GM12864 (cell line): ENCODE results near the gene PGBD4.

Experiments
- DNase-seq: peaks from one replicate; pipeline ENCODE4 v3.0.0-alpha.2; 2011; ENCODE audit warnings: low read depth
- H3K4me3 ChIP-seq: 2 replicates; pipeline ENCODE4 v1.5.1; 2011; ENCODE audit warnings: mild to moderate bottlenecking, low read depth, low read length, control low read depth
- CTCF ChIP-seq: IDR thresholded peaks from 2 replicates; pipeline ENCODE4 v1.5.1; 2011; ENCODE audit warnings: low read depth, mild to moderate bottlenecking, moderate library complexity, low read length, control low read depth, inconsistent platforms; ENCODE audit errors: missing control alignments

PGBD4 gene

GRCh38 chr15:34122771-34123183 is 20.9 kb downstream of the PGBD4 start:
- no peak for DNase-seq
- no peak overlapping the region for H3K4me3 ChIP-seq
- no peak for TF ChIP-seq CTCF

DNA sequence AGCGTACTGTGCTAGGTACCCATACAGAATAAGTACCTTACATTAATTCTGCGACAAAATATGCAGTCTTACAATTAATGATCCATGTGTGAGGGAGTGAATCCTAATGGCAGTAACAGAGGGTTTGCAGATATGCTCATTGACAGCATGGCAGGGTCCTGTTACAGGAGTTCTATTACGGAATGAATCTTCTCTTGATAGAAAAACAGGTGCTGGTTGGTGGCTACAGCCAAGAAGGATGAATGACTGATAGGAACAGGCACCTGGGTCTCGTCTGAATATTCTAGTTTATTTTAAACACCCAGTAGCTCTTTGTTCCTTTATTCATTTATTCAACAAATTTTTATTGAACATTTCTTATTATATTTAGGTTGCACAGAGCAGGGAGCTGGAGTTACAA is 22.8 kb downstream of the PGBD4 start:
- DNase-seq, result no peak
- H3K4me3 ChIP-seq, result no peak overlapping the region
- no peak for TF ChIP-seq CTCF

GRCh38 chr15:34125945-34126344 is 24.1 kb downstream of the PGBD4 start:
- no peak for DNase-seq
- TF ChIP-seq CTCF, result no peak
- no peak overlapping the region for H3K4me3 ChIP-seq

- no peak overlapping the region for H3K4me3 ChIP-seq
- no peak for TF ChIP-seq CTCF
- no peak for DNase-seq
These were observed 24.6 kb downstream of the PGBD4 start for GRCh38 chr15:34126522-34126921.

DNA sequence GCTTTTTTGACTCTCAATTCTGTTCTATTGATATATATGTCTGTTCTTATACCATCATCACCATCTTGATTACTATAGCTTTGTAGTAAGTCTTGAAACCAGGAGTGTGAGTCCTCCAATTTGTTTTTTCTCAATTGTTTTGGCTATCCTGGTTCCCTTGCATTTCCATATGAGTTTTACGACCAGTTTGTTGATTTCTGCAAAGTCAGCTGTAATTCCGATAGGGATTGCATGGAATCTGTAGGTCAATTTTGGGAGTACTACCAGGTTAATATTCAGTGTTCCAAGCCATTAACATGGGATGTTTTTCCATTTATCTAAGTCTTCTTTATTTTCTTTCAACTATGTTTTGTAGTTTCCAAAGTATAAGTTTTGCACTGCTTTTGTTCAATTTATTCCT is 27.0 kb downstream of the PGBD4 start:
- no peak overlapping the region for H3K4me3 ChIP-seq
- no peak for TF ChIP-seq CTCF
- DNase-seq, result no peak

GRCh38 chr15:34132881-34133280 is 31.0 kb downstream of the PGBD4 start:
- no peak for DNase-seq
- no peak overlapping the region for H3K4me3 ChIP-seq
- no peak for TF ChIP-seq CTCF

- H3K4me3 ChIP-seq, result no peak overlapping the region
- TF ChIP-seq CTCF, result no peak
- DNase-seq, result no peak
These were observed 31.6 kb downstream of the PGBD4 start for GRCh38 chr15:34133511-34133910.
